Measurements from ENCODE around the gene ZNF396.

- TF ChIP-seq EP300 (IDR thresholded peaks at IDR 0.05), result no peak
- TF ChIP-seq CTCF (IDR thresholded peaks at IDR 0.05), result no peak
These were observed 20.8 kb upstream of the ZNF396 start for GRCh38 chr18:35397976-35398375.
